Smooth muscle cell of the brain vasculature (primary cell): ENCODE measurements around the gene NUSAP1.
"Not testable (repeated sequence)": the region's sequence is repeated elsewhere in the genome, so short reads cannot be mapped to it uniquely, and the experiment has no call there.

ENCODE experiments used
- DNase-seq: peaks from one replicate; pipeline ENCODE4 v3.0.0-alpha.2; 2012; ENCODE audit warnings: low read depth, low spot score

NUSAP1 gene

DNA sequence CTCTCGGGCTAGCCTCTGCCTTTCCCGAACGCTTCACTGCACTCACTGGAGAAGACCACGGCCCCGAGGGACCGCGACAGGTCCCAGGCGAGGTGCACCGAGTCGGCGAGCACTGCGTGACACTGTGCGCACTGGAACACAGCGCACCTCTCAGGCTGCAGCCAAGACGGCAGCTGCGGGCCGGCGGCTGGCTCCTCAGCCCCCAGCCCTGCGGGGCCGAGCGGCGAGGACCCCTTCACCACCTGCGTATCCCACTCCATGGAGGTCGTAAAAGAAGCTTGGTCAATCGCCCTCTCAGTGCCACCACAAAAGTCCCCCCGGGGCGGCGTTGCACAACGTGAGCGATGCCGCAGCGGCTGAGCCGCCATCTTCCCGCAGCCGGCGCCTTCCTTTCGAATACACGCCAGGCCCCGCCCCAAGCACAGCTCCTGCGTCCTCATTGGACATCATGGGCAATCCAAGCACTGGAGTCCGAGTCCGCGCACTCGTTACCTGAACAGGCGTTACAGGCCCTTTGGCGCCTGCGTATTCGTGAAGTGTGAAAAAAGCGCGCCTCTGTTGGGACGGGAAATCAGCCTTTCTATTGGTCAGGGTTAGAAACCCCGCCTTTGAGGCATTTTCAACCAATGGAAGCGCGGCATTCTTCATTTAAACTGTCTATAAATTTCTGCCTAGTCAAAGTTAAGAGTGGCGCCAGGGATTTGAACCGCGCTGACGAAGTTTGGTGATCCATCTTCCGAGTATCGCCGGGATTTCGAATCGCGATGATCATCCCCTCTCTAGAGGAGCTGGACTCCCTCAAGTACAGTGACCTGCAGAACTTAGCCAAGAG is at the start of gene NUSAP1, which contains the start of gene OIP5:
TSS of gene NUSAP1 (plus strand) at position 688 of the 832 bp plus-strand sequence. CDS start at position 765, 77 bp downstream.
TSS of gene OIP5 (minus strand) at position 398 of the 832 bp plus-strand sequence. CDS start at position 368, 30 bp downstream.
- DNase-seq: peak; percentile 99

DNA sequence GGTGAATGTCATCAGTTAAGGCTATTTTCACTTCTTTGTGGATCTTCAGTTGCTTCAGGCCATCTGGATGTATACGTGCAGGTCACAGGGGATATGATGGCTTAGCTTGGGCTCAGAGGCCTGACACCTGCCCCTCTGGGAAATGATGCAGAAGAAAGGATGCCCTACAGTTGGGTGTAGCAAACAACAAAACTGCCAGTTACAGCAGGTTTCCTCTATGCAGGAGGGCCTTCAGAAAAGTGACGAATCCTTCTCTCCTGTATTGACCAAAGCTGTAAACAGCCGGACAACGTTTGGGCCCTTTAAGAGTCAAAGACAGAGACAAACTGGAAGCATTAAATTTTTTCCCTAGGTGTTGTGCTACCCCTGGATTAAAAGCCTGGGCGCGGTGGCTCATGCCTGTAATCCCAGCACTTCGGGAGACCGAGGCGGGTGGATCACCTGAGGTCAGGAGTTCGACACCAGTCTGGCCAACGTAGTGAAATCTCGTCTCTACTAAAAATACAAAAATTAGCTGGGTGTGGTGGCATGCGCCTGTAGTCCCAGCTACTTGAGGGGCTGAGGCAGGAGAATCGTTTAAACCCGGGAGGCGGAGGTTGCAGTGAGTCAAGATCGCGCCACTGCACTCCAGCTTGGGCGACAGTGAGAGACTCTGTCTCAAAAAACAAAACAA is 49.6 kb upstream of the NUSAP1 start:
- DNase-seq: not testable (repeated sequence)

- peak; percentile 99 for DNase-seq
Measured at GRCh38 chr15:41283653-41284426, 48.8 kb upstream of the NUSAP1 start.

- no peak for DNase-seq
Measured at GRCh38 chr15:41284427-41285177, 48.1 kb upstream of the NUSAP1 start.

GRCh38 chr15:41285285-41285684 is 47.4 kb upstream of the NUSAP1 start:
- DNase-seq: no peak

GRCh38 chr15:41286665-41287333 is 45.9 kb upstream of the NUSAP1 start:
- DNase-seq: no peak

DNA sequence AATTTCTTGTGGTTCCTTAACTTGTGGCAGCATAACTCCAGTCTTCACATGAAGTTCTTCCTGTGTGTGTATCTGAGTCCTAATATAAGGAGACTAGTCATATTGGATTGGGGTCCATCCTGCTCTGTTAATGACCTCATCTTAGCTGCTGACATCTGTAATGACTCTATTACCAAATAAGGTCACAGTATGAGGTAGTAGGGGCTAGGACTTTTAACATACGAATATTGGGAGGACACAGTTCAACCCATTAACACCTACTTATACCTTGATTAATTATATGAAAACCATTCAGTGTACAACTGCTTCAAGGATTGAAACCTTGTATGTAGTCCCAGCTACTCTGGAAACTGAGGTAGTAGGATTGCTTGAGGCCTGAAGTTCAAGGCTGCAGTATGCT is 44.2 kb upstream of the NUSAP1 start:
- DNase-seq: no peak

- no peak for DNase-seq
Measured at GRCh38 chr15:41289953-41290352, 42.7 kb upstream of the NUSAP1 start.

DNA sequence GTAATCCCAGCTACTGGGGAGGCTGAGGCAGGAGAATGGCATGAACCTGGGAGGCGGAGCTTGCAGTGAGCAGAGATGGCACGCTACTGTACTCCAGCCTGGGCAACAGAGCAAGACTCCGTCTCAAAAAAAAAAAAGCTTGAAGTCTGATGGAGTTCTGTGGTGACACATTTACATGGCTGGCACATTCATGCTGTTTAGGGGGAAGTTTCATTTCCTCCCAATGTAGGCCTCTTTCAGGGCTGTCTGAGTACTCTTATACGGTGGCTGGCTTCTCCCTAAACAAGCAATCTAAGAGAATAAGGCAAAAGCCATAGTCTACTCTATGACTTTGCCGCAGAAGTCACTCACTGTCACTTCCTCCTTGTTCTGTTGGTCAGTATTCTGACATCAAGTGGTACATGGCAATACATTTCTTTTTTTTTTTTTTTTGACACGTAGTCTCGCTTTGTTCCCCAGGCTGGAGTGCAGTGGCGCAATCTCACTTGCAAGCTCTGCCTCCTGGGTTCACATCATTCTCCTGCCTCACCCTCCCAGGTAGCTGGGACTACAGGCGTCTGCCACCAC is 41.5 kb upstream of the NUSAP1 start:
- DNase-seq: no peak

DNA sequence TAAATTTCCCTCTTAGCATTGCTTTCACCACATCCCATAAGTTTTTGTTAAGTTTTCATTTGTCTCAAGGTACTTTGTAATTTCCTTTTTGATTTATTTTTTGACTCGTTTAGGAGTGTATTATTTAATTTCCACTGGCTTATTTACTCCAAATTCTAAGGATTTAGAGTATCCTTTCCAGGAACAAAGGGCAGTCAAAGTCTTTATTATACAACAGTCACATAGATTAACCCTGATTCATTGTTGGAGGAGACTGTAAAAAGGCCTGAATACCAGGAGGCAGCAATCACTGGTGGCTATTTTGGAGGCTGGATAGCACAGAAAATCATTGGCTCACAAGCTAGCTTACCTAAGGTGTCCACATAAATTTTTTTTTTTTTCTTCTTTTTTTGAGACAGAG is 40.2 kb upstream of the NUSAP1 start:
- no peak for DNase-seq

DNA sequence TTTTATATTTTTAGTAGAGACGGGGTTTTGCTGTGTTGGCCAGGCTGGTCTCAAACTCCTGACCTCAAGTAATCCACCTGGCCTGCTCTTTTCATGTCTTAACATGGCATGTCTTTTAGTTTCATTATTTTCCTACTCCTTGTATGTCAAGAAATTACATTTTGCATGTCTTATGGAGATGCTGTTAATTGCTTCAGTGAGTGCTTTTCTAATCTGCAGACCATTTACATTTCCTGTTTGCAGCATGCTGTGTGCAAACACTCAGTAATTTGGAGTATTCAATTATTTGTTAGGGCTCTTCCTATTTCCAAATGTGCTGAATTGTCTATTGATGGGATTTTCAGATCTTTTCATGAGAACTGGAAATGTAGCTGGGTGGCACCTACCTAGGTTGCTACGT is 31.5 kb upstream of the NUSAP1 start:
- DNase-seq: not testable (repeated sequence)

- DNase-seq: no peak
Measured at GRCh38 chr15:41301587-41301986, 31.1 kb upstream of the NUSAP1 start.

GRCh38 chr15:41304149-41304770 is 28.4 kb upstream of the NUSAP1 start:
- DNase-seq: no peak

- no peak for DNase-seq
Measured at GRCh38 chr15:41307679-41308078, 25.0 kb upstream of the NUSAP1 start.

DNA sequence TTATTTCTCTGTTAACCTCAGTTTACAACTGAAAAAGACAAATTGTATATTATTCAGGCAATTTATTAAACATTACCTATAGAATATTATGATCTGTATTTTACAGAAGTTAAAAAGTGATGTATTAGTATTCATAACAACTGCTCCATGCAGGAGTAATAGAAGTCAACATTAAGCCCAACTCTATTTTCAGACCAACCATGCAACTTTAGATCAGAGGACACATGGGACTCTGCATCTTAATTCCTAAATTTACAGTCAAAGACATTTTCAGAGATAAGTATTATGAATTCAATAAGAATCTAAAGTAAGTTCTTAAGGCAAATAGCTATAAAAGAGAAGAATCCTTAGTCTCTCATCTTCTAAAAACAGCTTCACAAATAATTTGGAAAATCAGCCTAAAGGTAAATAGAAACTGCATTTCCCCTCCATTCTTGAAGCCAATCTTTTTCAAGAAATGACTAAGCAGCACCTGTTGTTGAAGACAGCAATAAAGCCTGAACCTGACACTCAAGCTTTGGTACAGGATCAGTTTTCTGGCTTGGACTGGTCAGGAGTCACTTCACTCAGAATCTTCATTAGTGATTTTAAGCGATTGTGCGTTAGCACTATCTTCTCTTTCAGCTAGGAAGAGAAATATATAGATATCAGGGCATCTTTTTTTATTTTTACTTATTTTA is 23.3 kb upstream of the NUSAP1 start:
- DNase-seq: no peak

GRCh38 chr15:41320805-41321330 is 11.8 kb upstream of the NUSAP1 start:
- not testable (repeated sequence) for DNase-seq

DNA sequence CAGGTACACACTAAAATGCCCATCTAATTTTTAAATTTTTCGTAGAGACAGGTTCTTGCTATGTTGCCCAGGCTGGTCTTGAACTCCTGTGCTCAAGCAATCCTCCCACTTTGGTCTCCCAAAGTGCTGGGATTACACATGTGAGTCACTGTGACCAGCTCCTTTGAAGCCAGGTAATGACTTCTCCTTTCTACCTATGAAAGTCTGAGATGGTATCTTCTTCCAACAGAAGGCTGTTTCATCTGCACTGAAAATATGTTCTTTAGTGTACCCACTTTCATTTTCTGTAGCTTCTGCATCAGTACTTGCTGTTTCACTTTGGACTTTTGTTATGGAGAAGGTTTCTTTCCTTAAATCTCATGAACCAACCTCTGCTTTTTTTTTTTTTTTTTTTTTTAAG is 9.1 kb upstream of the NUSAP1 start:
- no peak for DNase-seq

DNA sequence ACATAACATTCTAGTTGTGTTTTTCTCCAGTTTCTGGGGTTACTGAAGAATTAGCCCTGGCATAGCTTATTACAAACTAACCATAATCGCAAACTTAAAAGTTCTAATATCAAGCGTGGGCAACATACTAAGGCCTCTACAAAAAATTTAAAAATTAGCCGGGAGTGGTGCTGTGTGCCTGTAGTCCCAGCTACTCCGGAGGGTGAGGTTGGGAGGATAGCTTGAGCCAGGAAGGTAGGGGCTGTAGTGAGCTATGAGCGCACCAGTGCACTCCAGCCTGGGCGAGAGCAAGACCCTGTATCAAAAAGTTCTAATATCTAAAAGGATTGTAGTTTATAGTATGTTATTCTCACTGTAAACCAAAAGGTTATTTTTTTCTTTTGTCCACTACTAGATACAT is 1.4 kb upstream of the NUSAP1 start:
- DNase-seq: no peak

- DNase-seq: peak; percentile 18
Measured at GRCh38 chr15:41331833-41332193, 868 bp upstream of the NUSAP1 start.
